Calu3 (cell line): ENCODE measurements around the gene HHATL. TPM values are rescaled to one million over a fixed set of nuclear protein-coding genes. Genes with fewer than 3 reads are reported as not detected.

Experiments used
- BruUV-seq: library from RNA; stranded (reverse); fragments of 400-500 nt; replicated peaks from 2 replicates; lab custom pipeline; 2021; lab: Mats Ljungman, UMichigan
- CTCF ChIA-PET: fragments of 300-600 bp; sonication (Branson Sonifier 250); formaldehyde crosslinking; loops from one replicate; lab custom pipeline; 2022; ENCODE audit warnings: antibody characterized with exemption; lab: Charles Lee
- DNase-seq: peaks from one replicate; pipeline ENCODE4 v3.0.0; 2022
- H3K27ac Mint-ChIP-seq: one replicate; pipeline ENCODE4 v1.8.0; 2022; ENCODE audit warnings: mixed read lengths; ENCODE audit not compliant: unreplicated experiment
- H3K27me3 Mint-ChIP-seq: one replicate; pipeline ENCODE4 v1.8.0; 2022; ENCODE audit warnings: mixed read lengths; ENCODE audit not compliant: unreplicated experiment
- H3K36me3 Mint-ChIP-seq: one replicate; pipeline ENCODE4 v1.8.0; 2022; ENCODE audit warnings: mild to moderate bottlenecking, moderate library complexity, mixed read lengths; ENCODE audit not compliant: insufficient read depth, unreplicated experiment
- H3K4me1 Mint-ChIP-seq: one replicate; pipeline ENCODE4 v1.8.0; 2022; ENCODE audit warnings: mild to moderate bottlenecking, low read depth, mixed read lengths; ENCODE audit not compliant: unreplicated experiment
- H3K4me3 Mint-ChIP-seq: one replicate; pipeline ENCODE4 v1.8.0; 2022; ENCODE audit warnings: mild to moderate bottlenecking, low read depth, moderate library complexity, mixed read lengths; ENCODE audit not compliant: unreplicated experiment
- H3K9me3 Mint-ChIP-seq: one replicate; pipeline ENCODE4 v1.8.0; 2022; ENCODE audit warnings: low read depth, mixed read lengths; ENCODE audit not compliant: unreplicated experiment
- intact Hi-C: fragments of 100-400 bp; cut with micrococcal nuclease; formaldehyde crosslinking; loops from one replicate; pipeline ENCODE4 v1.10.0; 2022; ENCODE audit not compliant: unreplicated experiment
- total RNA-seq: library from RNA; stranded (reverse); gene quantifications from 2 replicates; pipeline ENCODE4 v1.2.3, GENCODE V29; 2022
- TF ChIP-seq, protein P1 (sequence below): fragments of 200-600 bp; IDR thresholded peaks from one replicate; pipeline ENCODE4 v1.8.0; 2022; ENCODE audit warnings: antibody characterized with exemption; ENCODE audit not compliant: unreplicated experiment

HHATL gene
- total RNA-seq, 1 experiment from 2014 or later = not detected

DNA sequence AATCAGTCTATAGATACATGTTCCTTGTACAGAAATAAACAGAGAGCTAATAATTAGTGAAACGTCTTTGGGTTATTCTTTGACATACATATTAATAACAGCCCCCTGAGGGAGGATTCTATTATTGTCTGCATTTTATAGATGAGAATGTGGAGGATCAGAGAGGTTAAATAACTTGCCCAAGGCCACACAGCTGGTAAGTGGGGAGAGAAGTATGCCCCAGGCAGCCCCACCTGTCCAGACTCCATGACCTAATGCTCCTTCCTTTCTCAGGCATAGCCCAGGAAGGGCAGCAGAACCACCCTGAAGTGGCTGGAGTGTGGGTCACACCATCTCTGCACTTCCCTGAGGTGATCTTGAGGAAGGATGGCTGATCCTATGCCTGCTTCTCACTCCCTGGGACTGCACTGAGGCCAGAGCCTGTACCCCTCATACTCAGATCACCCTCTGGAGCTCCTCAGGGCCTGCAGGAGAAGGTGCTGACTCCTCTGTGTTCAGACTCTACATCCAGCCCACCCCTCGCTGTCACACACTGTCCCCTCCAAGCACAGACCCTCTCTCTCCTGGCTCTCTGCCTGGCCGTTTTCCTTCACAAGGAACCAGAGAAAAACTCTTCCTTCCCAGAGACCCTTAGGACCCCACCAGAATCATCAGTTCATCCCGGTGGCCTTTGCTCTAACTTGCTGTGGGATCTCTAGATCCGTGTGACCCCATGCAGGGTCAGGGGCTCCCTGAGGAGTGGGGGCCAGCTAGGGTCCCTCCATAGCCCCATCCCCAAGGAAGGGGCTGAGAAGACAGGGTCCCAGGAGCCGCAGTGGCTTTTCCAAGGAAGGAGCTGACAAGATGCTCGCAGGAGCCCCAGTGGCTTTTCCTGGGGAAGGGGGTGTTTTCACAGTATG is 4.4 kb upstream of the HHATL start:
- intact Hi-C loops = no loop called here
- Mint-ChIP-seq H3K27ac (no peak overlapping the region), H3K4me1 (no peaks in the 10 kb centered on the region), H3K4me3 (no peak overlapping the region), H3K36me3 (no peaks in the 10 kb centered on the region), H3K9me3 (no peaks in the 10 kb centered on the region), H3K27me3 (peaks cover 83% of the 10 kb centered on the region)
- BruUV-seq = no TSS peak
- CTCF ChIA-PET = no interaction called here
- TF ChIP-seq, protein P1, sequence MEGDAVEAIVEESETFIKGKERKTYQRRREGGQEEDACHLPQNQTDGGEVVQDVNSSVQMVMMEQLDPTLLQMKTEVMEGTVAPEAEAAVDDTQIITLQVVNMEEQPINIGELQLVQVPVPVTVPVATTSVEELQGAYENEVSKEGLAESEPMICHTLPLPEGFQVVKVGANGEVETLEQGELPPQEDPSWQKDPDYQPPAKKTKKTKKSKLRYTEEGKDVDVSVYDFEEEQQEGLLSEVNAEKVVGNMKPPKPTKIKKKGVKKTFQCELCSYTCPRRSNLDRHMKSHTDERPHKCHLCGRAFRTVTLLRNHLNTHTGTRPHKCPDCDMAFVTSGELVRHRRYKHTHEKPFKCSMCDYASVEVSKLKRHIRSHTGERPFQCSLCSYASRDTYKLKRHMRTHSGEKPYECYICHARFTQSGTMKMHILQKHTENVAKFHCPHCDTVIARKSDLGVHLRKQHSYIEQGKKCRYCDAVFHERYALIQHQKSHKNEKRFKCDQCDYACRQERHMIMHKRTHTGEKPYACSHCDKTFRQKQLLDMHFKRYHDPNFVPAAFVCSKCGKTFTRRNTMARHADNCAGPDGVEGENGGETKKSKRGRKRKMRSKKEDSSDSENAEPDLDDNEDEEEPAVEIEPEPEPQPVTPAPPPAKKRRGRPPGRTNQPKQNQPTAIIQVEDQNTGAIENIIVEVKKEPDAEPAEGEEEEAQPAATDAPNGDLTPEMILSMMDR = no peak
- no peak for DNase-seq

DNA sequence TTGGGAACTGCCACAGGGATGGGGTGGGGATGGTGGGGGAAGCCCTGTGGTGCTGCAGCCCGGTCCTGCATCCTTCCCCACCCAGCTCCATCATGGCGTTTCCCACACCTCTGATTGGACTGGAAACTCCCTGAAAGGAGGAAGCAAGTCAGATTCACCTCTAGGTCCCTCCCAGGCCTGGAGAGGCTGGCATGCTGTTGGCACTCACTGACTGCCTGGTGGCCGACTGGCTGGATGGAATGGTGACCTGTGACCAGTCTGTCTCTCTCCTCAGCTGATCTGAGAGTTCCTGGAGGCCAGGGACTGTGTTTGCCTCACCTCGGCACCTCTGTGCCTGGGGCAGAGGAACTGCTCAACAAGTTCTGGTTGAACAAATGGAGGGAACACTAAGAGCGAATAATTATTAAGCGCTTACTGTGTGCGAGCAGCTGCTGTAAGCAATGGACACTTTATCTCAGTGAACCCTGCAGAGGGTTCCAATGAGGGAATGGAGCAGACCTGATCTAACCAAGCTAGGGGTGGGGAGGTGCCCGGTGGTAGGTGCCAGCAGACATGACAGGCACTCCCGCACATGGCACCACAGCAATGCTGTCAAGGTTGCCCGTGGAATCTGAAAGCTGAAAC is 3.5 kb upstream of the HHATL start:
- no peak overlapping the region for H3K4me3 Mint-ChIP-seq
- TF ChIP-seq, protein P1 = no peak
- no peaks in the 10 kb centered on the region for H3K9me3 Mint-ChIP-seq
- peaks cover 82% of the 10 kb centered on the region for H3K27me3 Mint-ChIP-seq
- CTCF ChIA-PET = interaction anchor here (0.6 kb wide), 1 partner anchor 23 kb away, joined by 5 read pairs; no protein-coding TSS in a partner anchor
- intact Hi-C loops = no loop called here
- H3K36me3 Mint-ChIP-seq = no peaks in the 10 kb centered on the region
- no peak for DNase-seq
- BruUV-seq = no TSS peak
- no peaks in the 10 kb centered on the region for H3K4me1 Mint-ChIP-seq
- no peak overlapping the region for H3K27ac Mint-ChIP-seq

DNA sequence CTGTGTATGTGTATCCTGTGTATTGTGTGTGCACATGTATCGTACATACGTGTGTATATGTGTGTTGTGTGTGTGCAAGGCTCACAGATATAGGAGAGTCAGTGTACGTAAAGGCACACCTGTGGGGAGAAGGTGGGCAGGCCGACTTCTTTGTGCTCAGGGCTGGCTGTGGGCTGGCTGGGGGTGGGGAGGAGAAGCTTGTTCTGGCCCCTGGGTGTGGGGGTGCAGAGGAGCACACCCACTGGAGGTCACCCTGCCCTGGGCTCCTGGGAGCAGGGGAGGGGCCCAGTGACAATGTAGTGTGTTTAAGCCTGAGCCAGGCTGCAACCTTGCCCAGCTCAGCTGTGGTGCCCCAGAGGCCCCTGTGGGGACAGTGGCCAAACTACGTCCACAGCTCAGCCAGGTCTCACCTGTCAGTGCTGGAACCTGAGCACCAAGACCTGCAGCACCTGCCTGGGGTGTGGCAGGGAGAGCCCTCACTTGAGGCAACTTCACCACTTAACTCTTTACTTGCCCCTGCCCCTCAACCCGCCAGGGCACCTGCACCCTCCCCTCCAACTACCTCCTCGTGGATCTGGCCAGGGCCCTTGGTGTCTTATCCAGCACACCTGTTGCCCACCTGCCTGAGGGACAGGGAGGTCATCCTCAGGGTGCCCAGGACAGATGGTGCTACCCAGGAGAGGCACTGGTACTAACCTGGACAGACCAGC is 2.6 kb upstream of the HHATL start:
- no peaks in the 10 kb centered on the region for H3K36me3 Mint-ChIP-seq
- no peaks in the 10 kb centered on the region for H3K9me3 Mint-ChIP-seq
- no TSS peak for BruUV-seq
- CTCF ChIA-PET = no interaction called here
- intact Hi-C loops = no loop called here
- peaks cover 89% of the 10 kb centered on the region for H3K27me3 Mint-ChIP-seq
- no peak overlapping the region for H3K27ac Mint-ChIP-seq
- TF ChIP-seq, protein P1 = no peak
- DNase-seq = no peak
- H3K4me3 Mint-ChIP-seq = no peak overlapping the region
- no peaks in the 10 kb centered on the region for H3K4me1 Mint-ChIP-seq

DNA sequence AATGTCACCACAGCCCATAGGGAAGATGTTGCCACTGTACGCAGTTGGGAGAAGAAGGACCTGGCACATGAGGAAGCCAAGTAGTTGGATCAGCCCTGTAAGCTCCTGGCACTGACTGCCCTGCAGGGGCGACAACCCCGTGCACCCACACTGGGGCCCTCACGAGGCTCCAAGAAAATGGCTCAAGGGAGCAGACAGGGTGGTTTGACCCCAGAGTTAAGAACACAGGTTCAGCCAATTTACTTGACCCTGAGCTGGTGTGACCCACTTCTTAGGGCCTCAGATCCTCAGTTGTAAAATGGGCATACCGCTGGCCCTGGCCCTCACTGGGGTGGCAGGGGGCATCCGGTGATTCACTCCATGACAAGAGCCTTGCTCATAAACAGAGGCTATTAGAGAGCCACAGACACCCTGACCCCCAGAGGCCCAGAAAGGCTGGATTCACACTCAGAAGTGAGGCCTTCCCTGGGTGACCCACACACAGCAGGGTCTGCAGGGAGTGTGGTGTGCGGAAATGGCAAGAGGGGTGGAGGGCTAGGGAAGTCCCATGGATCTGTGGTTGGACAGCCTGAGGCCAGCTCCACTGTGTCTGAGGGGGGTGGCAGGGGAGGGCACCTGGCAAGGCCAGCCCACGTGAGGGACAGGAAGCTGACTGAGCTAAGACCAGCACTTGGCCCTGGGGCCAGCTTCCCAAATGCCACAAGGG is 1.7 kb upstream of the HHATL start:
- TF ChIP-seq, protein P1 = no peak
- H3K9me3 Mint-ChIP-seq = no peaks in the 10 kb centered on the region
- H3K4me3 Mint-ChIP-seq = no peak overlapping the region
- H3K36me3 Mint-ChIP-seq = no peaks in the 10 kb centered on the region
- intact Hi-C loops = no loop called here
- no peaks in the 10 kb centered on the region for H3K4me1 Mint-ChIP-seq
- no peak overlapping the region for H3K27ac Mint-ChIP-seq
- CTCF ChIA-PET = no interaction called here
- peaks cover 89% of the 10 kb centered on the region for H3K27me3 Mint-ChIP-seq
- no TSS peak for BruUV-seq
- no peak for DNase-seq
